Measurements from ENCODE around the gene EBP.

EBP gene

DNA sequence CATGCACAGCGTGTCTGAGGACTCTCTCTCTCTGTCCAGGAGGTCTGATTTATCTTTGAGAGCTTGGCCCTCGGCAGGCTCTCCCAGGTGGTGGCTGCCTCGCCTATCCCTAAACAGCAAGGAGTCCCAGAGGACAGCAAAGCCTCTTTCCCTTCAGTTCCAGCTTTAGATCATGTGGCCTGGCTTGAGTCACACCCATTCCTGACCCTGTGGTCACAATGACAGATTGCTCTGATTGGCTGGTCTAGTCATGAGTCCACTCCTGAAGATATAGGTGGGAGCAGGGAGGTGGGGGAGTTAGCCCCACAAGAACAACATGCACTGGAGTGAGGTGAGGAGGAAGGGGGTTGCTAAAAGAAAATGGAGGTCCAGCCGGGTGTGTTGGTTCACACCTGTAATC lies 24.9 kb upstream of the EBP start:
- no peak for TF ChIP-seq CTCF (IDR thresholded peaks at IDR 0.05)

DNA sequence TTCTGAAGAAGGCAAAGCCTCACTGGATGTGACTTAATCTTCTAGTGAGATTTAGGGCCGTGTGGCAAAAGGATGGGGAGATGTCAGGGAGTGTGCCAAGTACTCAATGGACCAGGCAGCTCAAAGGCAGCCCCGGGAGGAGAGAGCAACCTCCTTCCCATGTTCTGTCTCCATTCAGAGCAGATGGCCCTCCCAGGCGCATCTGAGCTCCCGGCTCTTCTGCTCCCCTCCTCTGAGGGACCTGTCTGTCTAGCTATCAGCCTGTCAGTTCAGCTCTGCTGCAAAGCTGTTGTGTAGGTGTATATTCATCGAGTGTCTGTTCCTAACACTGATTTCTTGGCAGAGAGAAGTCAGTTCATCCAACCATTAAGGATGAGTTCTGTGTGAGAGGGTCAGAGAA lies 23.7 kb upstream of the EBP start:
- no peak for TF ChIP-seq CTCF (IDR thresholded peaks at IDR 0.05)

- no peak for TF ChIP-seq CTCF (IDR thresholded peaks at IDR 0.05)
Measured at GRCh38 chrX:48498374-48498809, 23.2 kb upstream of the EBP start.

- no peak for TF ChIP-seq CTCF (IDR thresholded peaks at IDR 0.05)
Measured at GRCh38 chrX:48504261-48504660, 17.3 kb upstream of the EBP start.

GRCh38 chrX:48505481-48505880 lies 16.1 kb upstream of the EBP start:
- TF ChIP-seq CTCF (IDR thresholded peaks at IDR 0.05): no peak

DNA sequence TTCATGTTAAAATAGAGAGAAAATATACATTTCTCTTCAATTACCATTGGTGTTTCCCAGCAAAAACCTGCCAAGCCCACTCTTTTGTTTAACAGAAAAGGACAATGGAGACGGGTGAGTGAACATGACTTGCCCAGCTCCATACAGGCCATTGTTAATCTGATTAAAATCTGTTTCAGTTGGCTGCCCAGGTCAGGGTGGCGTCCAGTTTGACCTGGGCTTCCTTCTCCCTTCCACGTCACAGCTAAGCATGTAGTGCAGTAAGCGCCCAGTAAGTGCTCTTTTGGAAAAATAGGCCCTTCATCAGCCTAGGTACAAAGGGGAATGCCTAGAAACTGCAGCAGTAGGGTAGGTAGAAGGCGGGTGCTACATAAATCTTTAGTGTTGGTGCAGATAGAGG lies 14.4 kb upstream of the EBP start:
- no peak for TF ChIP-seq CTCF (IDR thresholded peaks at IDR 0.05)

GRCh38 chrX:48508400-48509244 lies 13.0 kb upstream of the EBP start, which contains the start of gene PORCN:
Gene PORCN, plus strand, starts transcription at chrX:48508992. Its CDS starts 829 bp downstream, at chrX:48509821.
- TF ChIP-seq CTCF (IDR thresholded peaks at IDR 0.05): no peak
